K562 (cell line): Measurements from ENCODE around the gene ICAM2. TPM values are rescaled to one million over a fixed set of nuclear protein-coding genes. Genes with fewer than 3 reads are reported as not detected.

Experiments used
- MXD1 ChIP-seq: fragments of 250-450 bp; sonication (Bioruptor Pico); IDR thresholded peaks from 2 replicates; pipeline ENCODE4 v1.8.0; 2021; ENCODE audit warnings: borderline replicate concordance, mild to moderate bottlenecking, moderate library complexity; ENCODE audit not compliant: poor library complexity, severe bottlenecking
- SRSF3 ChIP-seq: fragments of 200-400 bp; formaldehyde crosslinking; IDR thresholded peaks from 2 replicates; pipeline ENCODE4 v1.6.1; 2016; ENCODE audit warnings: mild to moderate bottlenecking, low read length, moderate library complexity; ENCODE audit not compliant: insufficient read depth
- TCFL5 ChIP-seq: fragments of 250-450 bp; sonication (Bioruptor Pico); conservative IDR thresholded peaks from 2 replicates; pipeline ENCODE4 v1.6.1; 2021; ENCODE audit warnings: mild to moderate bottlenecking, moderate library complexity, matching md5 sums
- ZNF224 ChIP-seq: sonication (generic); formaldehyde crosslinking; IDR thresholded peaks from 2 replicates; pipeline ENCODE4 v1.8.0; 2022; ENCODE audit warnings: mild to moderate bottlenecking, missing genetic modification reagents
- ZNF263 ChIP-seq: sonication (generic); formaldehyde crosslinking; IDR thresholded peaks from 2 replicates; pipeline ENCODE4 v1.8.0; 2022; ENCODE audit warnings: mild to moderate bottlenecking, missing genetic modification reagents, borderline replicate concordance
- ZNF583 ChIP-seq: fragments of 250-450 bp; sonication (Bioruptor Pico); IDR thresholded peaks from 2 replicates; pipeline ENCODE4 v1.4.0; 2020
- ZNF668 ChIP-seq: fragments of 250-450 bp; sonication (Bioruptor Pico); IDR thresholded peaks from 2 replicates; pipeline ENCODE4 v1.8.0; 2022; ENCODE audit warnings: mild to moderate bottlenecking, inconsistent platforms
- polyA plus RNA-seq, 8 experiments: library from polyadenylated mRNA; depleted of rRNA in 4 of 8; stranded (reverse) in 5 of 8; unstranded in 3 of 8; fragments of >200 nt; fragmentation: Nextera tagmentation in 2 of 8; fragmentation: Illumina TruSeq in 1 of 8; extraction: Ambion mirVana in 2 of 8; extraction: Trizol in 1 of 8; gene quantifications; 2 replicates each; pipeline versions ENCODE4 v1.2.1 to v1.2.3, GENCODE V29; 2011 to 2014; ENCODE audit warnings: inconsistent platforms in 1 of 8, missing spikeins in 1 of 8
- total RNA-seq, 7 experiments: library from RNA; depleted of rRNA in 6 of 7; stranded (reverse); fragments of >200 nt in 6 of 7; fragmentation: Illumina TruSeq in 2 of 7; extraction: Trizol in 2 of 7; gene quantifications; 2 replicates each; pipeline versions ENCODE4 v1.2.1 to v1.2.3, GENCODE V29; 2011 to 2021; ENCODE audit warnings: low replicate concordance in 1 of 7
- TF ChIP-seq, protein P1 (sequence below): fragments of 450-650 bp; IDR thresholded peaks from 2 replicates; pipeline ENCODE4 v1.6.1; 2016; ENCODE audit warnings: mild to moderate bottlenecking, moderate library complexity

ICAM2 gene
- total and polyA plus RNA-seq, 9 of the 15 experiments (the other 6 are each of a cell fraction or from before 2014, with no cell fraction given) = 37.9 to 89.4 (median 60.6) TPM

GRCh38 chr17:64024781-64025731 is 4.6 kb upstream of the ICAM2 start (continued):
- TF ChIP-seq, protein P1, sequence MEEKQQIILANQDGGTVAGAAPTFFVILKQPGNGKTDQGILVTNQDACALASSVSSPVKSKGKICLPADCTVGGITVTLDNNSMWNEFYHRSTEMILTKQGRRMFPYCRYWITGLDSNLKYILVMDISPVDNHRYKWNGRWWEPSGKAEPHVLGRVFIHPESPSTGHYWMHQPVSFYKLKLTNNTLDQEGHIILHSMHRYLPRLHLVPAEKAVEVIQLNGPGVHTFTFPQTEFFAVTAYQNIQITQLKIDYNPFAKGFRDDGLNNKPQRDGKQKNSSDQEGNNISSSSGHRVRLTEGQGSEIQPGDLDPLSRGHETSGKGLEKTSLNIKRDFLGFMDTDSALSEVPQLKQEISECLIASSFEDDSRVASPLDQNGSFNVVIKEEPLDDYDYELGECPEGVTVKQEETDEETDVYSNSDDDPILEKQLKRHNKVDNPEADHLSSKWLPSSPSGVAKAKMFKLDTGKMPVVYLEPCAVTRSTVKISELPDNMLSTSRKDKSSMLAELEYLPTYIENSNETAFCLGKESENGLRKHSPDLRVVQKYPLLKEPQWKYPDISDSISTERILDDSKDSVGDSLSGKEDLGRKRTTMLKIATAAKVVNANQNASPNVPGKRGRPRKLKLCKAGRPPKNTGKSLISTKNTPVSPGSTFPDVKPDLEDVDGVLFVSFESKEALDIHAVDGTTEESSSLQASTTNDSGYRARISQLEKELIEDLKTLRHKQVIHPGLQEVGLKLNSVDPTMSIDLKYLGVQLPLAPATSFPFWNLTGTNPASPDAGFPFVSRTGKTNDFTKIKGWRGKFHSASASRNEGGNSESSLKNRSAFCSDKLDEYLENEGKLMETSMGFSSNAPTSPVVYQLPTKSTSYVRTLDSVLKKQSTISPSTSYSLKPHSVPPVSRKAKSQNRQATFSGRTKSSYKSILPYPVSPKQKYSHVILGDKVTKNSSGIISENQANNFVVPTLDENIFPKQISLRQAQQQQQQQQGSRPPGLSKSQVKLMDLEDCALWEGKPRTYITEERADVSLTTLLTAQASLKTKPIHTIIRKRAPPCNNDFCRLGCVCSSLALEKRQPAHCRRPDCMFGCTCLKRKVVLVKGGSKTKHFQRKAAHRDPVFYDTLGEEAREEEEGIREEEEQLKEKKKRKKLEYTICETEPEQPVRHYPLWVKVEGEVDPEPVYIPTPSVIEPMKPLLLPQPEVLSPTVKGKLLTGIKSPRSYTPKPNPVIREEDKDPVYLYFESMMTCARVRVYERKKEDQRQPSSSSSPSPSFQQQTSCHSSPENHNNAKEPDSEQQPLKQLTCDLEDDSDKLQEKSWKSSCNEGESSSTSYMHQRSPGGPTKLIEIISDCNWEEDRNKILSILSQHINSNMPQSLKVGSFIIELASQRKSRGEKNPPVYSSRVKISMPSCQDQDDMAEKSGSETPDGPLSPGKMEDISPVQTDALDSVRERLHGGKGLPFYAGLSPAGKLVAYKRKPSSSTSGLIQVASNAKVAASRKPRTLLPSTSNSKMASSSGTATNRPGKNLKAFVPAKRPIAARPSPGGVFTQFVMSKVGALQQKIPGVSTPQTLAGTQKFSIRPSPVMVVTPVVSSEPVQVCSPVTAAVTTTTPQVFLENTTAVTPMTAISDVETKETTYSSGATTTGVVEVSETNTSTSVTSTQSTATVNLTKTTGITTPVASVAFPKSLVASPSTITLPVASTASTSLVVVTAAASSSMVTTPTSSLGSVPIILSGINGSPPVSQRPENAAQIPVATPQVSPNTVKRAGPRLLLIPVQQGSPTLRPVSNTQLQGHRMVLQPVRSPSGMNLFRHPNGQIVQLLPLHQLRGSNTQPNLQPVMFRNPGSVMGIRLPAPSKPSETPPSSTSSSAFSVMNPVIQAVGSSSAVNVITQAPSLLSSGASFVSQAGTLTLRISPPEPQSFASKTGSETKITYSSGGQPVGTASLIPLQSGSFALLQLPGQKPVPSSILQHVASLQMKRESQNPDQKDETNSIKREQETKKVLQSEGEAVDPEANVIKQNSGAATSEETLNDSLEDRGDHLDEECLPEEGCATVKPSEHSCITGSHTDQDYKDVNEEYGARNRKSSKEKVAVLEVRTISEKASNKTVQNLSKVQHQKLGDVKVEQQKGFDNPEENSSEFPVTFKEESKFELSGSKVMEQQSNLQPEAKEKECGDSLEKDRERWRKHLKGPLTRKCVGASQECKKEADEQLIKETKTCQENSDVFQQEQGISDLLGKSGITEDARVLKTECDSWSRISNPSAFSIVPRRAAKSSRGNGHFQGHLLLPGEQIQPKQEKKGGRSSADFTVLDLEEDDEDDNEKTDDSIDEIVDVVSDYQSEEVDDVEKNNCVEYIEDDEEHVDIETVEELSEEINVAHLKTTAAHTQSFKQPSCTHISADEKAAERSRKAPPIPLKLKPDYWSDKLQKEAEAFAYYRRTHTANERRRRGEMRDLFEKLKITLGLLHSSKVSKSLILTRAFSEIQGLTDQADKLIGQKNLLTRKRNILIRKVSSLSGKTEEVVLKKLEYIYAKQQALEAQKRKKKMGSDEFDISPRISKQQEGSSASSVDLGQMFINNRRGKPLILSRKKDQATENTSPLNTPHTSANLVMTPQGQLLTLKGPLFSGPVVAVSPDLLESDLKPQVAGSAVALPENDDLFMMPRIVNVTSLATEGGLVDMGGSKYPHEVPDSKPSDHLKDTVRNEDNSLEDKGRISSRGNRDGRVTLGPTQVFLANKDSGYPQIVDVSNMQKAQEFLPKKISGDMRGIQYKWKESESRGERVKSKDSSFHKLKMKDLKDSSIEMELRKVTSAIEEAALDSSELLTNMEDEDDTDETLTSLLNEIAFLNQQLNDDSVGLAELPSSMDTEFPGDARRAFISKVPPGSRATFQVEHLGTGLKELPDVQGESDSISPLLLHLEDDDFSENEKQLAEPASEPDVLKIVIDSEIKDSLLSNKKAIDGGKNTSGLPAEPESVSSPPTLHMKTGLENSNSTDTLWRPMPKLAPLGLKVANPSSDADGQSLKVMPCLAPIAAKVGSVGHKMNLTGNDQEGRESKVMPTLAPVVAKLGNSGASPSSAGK = peak; percentile 42; the same call in 1 of the 2 replicates
- TF ChIP-seq ZNF668 (CRISPR knock-in tag) (no peak), MXD1 (CRISPR knock-in tag) (no peak), SRSF3 (no peak), ZNF583 (CRISPR knock-in tag) (no peak), TCFL5 (CRISPR knock-in tag) (no peak), ZNF224 (CRISPR knock-in tag) (no peak), ZNF263 (CRISPR knock-in tag) (peak; percentile 44; the same call in 1 of the 2 replicates)
